Stomach (tissue), 4 donors: Measurements from ENCODE around the gene BCL11B.

Experiments used
- POLR2A ChIP-seq, 4 donors: fragments of 450-650 bp; IDR thresholded peaks; one replicate each; pipeline ENCODE4 v1.6.1; 2016; ENCODE audit warnings: antibody characterized with exemption in 4 of 4, control low read depth in 2 of 4, mild to moderate bottlenecking in 1 of 4, moderate library complexity in 1 of 4
- POLR2AphosphoS5 ChIP-seq, 3 donors: sonication (generic); formaldehyde crosslinking; IDR thresholded peaks; one replicate each; pipeline ENCODE4 v1.6.1; 2016; ENCODE audit warnings: antibody characterized with exemption in 3 of 3
- TF ChIP-seq, protein P1 (sequence below), 7 experiments: fragments of 450-650 bp in 4 of 7; fragments of 200-600 bp in 3 of 7; sonication (generic) in 3 of 7; IDR thresholded peaks; one replicate each; pipeline ENCODE4 v1.5.1; 2016 to 2019; ENCODE audit warnings: antibody characterized with exemption in 7 of 7, control low read depth in 2 of 7, mild to moderate bottlenecking in 1 of 7

DNA sequence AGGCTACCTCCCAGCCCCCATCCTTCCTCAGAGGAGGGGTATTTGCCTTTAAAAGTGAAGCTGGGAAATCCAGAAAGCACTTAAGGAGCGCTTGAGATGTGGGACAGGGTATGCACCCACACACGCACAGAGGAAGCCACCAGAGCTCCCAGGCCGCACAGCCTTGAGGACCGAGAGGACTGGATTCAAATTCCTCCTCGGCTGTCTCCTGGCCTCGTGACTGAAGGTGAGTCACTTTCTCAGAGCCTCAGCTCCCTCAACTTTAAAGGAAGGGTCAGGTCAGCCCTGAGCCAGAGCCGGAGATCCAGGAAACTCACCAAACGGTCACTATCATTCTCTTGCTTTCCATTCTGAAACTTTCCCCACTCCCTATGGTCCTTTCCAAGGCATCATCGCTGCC, 37.6 kb downstream of the BCL11B start:
- TF ChIP-seq, protein P1, sequence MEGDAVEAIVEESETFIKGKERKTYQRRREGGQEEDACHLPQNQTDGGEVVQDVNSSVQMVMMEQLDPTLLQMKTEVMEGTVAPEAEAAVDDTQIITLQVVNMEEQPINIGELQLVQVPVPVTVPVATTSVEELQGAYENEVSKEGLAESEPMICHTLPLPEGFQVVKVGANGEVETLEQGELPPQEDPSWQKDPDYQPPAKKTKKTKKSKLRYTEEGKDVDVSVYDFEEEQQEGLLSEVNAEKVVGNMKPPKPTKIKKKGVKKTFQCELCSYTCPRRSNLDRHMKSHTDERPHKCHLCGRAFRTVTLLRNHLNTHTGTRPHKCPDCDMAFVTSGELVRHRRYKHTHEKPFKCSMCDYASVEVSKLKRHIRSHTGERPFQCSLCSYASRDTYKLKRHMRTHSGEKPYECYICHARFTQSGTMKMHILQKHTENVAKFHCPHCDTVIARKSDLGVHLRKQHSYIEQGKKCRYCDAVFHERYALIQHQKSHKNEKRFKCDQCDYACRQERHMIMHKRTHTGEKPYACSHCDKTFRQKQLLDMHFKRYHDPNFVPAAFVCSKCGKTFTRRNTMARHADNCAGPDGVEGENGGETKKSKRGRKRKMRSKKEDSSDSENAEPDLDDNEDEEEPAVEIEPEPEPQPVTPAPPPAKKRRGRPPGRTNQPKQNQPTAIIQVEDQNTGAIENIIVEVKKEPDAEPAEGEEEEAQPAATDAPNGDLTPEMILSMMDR (IDR thresholded peaks at IDR 0.05): no peak
- TF ChIP-seq POLR2A (IDR thresholded peaks at IDR 0.05): no peak
- TF ChIP-seq POLR2AphosphoS5 (IDR thresholded peaks at IDR 0.05): no peak
